Activated CD4-positive, alpha-beta memory T cell treated with anti-CD3 and anti-CD28 coated beads for 36 hours (primary cell): ENCODE results near the gene EYS. TPM values are rescaled to one million over a fixed set of nuclear protein-coding genes. Genes with fewer than 3 reads are reported as not detected.

Experiments
- CTCF ChIA-PET: fragments of 350-600 bp; sonication (Branson Sonifier 250); formaldehyde crosslinking; loops from one replicate; lab custom pipeline; 2021; ENCODE audit warnings: antibody characterized with exemption, inconsistent platforms; lab: Charles Lee
- POLR2A ChIA-PET: fragments of 350-600 bp; sonication (Branson Sonifier 250); formaldehyde crosslinking; loops from one replicate; lab custom pipeline; 2021; ENCODE audit warnings: antibody characterized with exemption; lab: Charles Lee
- DNase-seq: peaks from one replicate; pipeline ENCODE4 v3.0.0-alpha.2; 2020
- H3K27ac Mint-ChIP-seq: one replicate; pipeline ENCODE4 v1.8.0; 2021; ENCODE audit warnings: mixed read lengths
- H3K27me3 Mint-ChIP-seq: one replicate; pipeline ENCODE4 v1.8.0; 2021; ENCODE audit warnings: mixed read lengths
- H3K36me3 Mint-ChIP-seq: one replicate; pipeline ENCODE4 v1.8.0; 2021; ENCODE audit warnings: mixed read lengths
- H3K4me1 Mint-ChIP-seq: one replicate; pipeline ENCODE4 v1.8.0; 2021; ENCODE audit warnings: low read depth, mixed read lengths
- H3K4me3 Mint-ChIP-seq: one replicate; pipeline ENCODE4 v1.8.0; 2021; ENCODE audit warnings: mild to moderate bottlenecking, mixed read lengths
- H3K9me3 Mint-ChIP-seq: one replicate; pipeline ENCODE4 v1.8.0; 2021; ENCODE audit warnings: mixed read lengths
- intact Hi-C: fragments of 100-400 bp; cut with micrococcal nuclease; formaldehyde crosslinking; loops from one replicate; pipeline ENCODE4 v1.15.1; 2023
- total RNA-seq, 2 experiments: library from RNA; stranded (reverse); gene quantifications; one replicate each; pipeline ENCODE4 v1.2.3, GENCODE V29; 2021

EYS gene
- total RNA-seq, 2 experiments from 2014 or later, result not detected

DNA sequence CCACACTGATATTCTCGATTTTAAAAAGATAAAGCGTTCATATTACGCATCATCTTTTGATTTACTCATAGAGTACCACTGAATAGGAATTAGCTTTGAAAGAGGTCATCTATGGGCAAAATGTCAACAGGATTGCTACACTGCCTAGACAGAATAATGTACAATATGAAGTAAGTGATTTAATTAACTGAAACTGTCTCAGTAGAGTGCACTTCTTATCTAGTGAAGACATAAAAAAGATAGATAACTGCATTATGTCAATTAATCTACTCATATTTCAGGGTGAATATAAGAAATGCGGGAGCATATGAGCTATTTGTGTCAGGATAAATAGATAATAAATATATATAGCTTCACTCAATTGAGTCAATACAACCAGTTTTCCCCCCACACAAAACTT lies 723.9 kb downstream of the EYS start:
- Mint-ChIP-seq H3K4me3 (no peak overlapping the region), H3K4me1 (no peaks in the 10 kb centered on the region), H3K27me3 (no peaks in the 10 kb centered on the region), H3K36me3 (no peaks in the 10 kb centered on the region), H3K9me3 (peaks cover 11% of the 10 kb centered on the region), H3K27ac (no peak overlapping the region)
- POLR2A ChIA-PET, result no interaction called here
- CTCF ChIA-PET, result interaction anchor here (0.7 kb wide), 1 partner anchor 20 kb away, joined by 3 read pairs; no protein-coding TSS in a partner anchor
- DNase-seq, result no peak
- intact Hi-C loops, result no loop called here

DNA sequence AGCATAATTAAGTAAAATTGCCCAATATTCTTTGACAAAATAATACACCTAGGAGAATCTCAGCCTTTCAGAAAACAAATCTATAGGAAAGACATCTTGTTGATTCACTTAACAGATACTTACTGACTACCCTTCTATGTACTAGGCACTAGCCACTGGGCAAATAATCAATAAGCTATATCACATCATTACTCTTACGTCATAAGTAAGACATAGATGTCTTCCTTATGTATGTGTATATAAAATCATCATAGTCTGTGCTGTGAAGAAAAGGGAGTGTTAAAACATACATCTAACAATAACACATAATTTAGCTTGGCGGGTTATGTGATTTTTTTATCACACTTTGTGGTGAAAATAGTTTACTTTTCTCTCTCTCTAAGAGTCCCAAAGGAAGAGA lies 733.9 kb downstream of the EYS start:
- H3K27ac Mint-ChIP-seq, result no peak overlapping the region
- no peaks in the 10 kb centered on the region for H3K36me3 Mint-ChIP-seq
- H3K27me3 Mint-ChIP-seq, result no peaks in the 10 kb centered on the region
- H3K4me1 Mint-ChIP-seq, result no peaks in the 10 kb centered on the region
- no peak for DNase-seq
- CTCF ChIA-PET, result no interaction called here
- intact Hi-C loops, result no loop called here
- POLR2A ChIA-PET, result no interaction called here
- H3K4me3 Mint-ChIP-seq, result no peak overlapping the region
- peaks cover 4% of the 10 kb centered on the region for H3K9me3 Mint-ChIP-seq

DNA sequence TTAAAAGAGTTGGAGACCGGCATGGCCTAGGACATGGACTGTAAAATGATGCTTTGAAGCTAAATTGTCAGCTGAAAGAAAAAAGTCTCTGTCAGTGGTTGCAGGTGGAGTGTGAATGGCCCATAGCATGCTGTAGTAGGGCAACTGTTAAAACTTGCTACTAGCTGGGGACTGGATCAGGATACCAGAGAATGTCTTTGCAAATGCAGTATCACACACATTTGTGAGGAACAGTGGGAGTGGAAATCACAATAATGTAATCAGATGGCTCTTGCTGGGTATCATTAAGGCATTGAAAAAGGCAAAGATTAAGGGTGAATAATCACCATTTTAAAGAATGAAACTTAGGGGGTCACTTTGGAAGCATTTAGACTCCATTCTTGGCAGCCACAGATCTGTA lies 737.9 kb downstream of the EYS start:
- no peak for DNase-seq
- Mint-ChIP-seq H3K36me3 (no peaks in the 10 kb centered on the region), H3K9me3 (peaks cover 5% of the 10 kb centered on the region), H3K4me3 (no peak overlapping the region), H3K4me1 (no peaks in the 10 kb centered on the region), H3K27me3 (no peaks in the 10 kb centered on the region), H3K27ac (no peak overlapping the region)
- ChIA-PET CTCF (no interaction called here), POLR2A (no interaction called here)
- intact Hi-C loops, result no loop called here

DNA sequence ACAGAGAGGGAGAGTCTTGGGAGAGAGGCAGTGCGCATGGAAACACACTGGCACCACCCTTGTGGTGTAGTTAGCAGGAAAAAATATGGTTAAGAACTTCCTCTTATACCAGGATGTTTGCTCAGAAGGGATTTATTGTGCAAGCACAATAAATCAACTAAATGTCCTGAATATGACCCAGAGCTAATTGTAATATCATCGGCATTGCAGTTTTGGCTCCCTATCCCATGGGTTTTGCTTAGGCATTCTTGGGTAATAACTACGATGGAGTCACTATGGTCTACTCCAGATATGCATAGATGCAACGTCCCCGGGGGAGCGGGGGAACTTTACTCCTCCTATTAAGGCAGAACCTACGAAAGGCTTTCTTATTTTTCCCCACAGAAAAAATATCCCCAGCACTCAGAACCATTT lies 751.6 kb downstream of the EYS start:
- ChIA-PET CTCF (no interaction called here), POLR2A (no interaction called here)
- H3K9me3 Mint-ChIP-seq, result peaks cover 10% of the 10 kb centered on the region
- H3K27me3 Mint-ChIP-seq, result no peaks in the 10 kb centered on the region
- H3K4me1 Mint-ChIP-seq, result no peaks in the 10 kb centered on the region
- H3K36me3 Mint-ChIP-seq, result no peaks in the 10 kb centered on the region
- no peak overlapping the region for H3K27ac Mint-ChIP-seq
- intact Hi-C loops, result no loop called here
- H3K4me3 Mint-ChIP-seq, result no peak overlapping the region
- no peak for DNase-seq

DNA sequence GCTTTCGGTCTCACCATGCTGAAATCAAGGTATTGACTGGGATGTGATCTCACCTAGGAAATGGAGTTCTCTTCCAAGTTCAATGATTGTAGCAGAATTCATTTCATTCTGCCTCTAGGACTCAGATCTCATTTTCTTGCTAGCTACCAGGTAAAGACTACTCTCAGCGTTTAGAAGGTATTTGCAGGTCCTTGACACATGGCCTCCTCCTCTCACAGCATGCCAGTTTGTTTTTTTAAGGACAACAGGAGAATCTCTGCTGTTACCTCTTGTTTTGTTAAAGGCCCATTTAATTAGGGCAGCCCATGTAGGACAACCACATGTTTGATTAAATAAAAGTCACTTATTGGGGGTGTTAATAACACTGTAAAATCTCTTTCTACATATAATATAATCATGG lies 757.8 kb downstream of the EYS start:
- H3K9me3 Mint-ChIP-seq, result peaks cover 5% of the 10 kb centered on the region
- intact Hi-C loops, result no loop called here
- no peaks in the 10 kb centered on the region for H3K36me3 Mint-ChIP-seq
- POLR2A ChIA-PET, result no interaction called here
- CTCF ChIA-PET, result no interaction called here
- no peak for DNase-seq
- no peak overlapping the region for H3K4me3 Mint-ChIP-seq
- no peaks in the 10 kb centered on the region for H3K4me1 Mint-ChIP-seq
- H3K27ac Mint-ChIP-seq, result no peak overlapping the region
- no peaks in the 10 kb centered on the region for H3K27me3 Mint-ChIP-seq

DNA sequence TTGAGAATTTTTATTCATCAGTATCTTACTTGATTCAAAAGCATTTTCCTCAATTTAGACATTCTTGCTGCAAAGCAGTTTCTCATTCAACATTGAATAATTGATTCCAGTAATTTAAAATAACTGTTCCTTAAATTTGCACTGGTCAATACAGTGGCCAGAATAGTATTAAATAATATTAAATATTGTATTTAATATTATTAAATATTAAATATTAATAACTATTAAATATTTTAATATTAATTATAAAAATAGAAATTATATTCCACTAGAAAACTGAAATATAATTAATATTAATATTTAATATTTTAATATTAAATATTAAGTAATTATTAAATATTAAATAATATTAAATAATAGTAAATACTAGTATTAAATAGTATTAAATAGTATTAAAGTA lies 758.8 kb downstream of the EYS start:
- POLR2A ChIA-PET, result no interaction called here

DNA sequence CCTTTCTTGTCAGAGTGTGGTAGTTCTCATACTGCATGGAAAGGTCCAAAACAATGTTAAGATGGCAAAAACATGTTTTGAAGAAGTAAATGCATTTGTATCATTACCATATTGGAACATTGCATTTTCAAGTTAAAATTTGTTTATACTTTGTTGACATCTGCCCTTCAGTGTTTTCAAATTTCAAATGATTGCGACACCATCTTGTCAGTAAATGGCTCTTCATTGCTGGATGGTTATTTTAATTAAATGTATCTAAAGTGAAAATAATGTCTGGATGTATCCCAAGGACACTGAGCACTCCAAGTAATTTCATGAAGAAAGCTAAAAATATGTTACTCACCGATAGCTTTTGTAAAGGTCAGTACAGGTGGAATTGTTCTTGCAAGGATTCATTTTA lies 761.6 kb downstream of the EYS start:
- Mint-ChIP-seq H3K9me3 (peaks cover 19% of the 10 kb centered on the region), H3K27me3 (no peaks in the 10 kb centered on the region), H3K4me3 (no peak overlapping the region), H3K36me3 (no peaks in the 10 kb centered on the region), H3K27ac (no peak overlapping the region), H3K4me1 (no peaks in the 10 kb centered on the region)
- POLR2A ChIA-PET, result no interaction called here
- CTCF ChIA-PET, result no interaction called here
- intact Hi-C loops, result no loop called here
- DNase-seq, result no peak

More for the DNA sequence above, 758.8 kb downstream of the EYS start:
- Mint-ChIP-seq H3K27ac (no peak overlapping the region), H3K27me3 (no peaks in the 10 kb centered on the region), H3K4me3 (no peak overlapping the region), H3K36me3 (no peaks in the 10 kb centered on the region), H3K4me1 (no peaks in the 10 kb centered on the region), H3K9me3 (peaks cover 11% of the 10 kb centered on the region)
- CTCF ChIA-PET, result no interaction called here
- intact Hi-C loops, result no loop called here
- no peak for DNase-seq

DNA sequence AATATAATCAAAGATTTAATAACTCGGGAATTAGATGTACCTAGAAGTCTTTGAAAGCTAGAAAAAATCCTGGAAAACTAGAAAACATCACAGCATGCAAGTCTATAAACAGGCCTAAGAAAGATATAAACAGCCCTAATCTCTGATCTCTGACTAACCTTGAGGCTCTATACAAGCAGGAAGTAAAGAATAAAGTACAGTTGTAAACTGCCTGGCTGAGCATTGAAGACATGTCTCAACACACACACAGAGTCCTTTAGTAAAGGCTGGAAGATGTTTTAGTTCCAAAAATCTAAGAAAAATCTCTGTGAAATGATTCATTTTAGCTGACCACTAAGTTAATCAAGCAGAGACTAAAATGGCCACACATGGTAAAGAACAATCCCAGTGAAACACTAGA lies 774.5 kb downstream of the EYS start:
- H3K36me3 Mint-ChIP-seq, result no peaks in the 10 kb centered on the region
- no peaks in the 10 kb centered on the region for H3K27me3 Mint-ChIP-seq
- peaks cover 7% of the 10 kb centered on the region for H3K9me3 Mint-ChIP-seq
- no peak overlapping the region for H3K4me3 Mint-ChIP-seq
- CTCF ChIA-PET, result no interaction called here
- no peak for DNase-seq
- intact Hi-C loops, result no loop called here
- no peak overlapping the region for H3K27ac Mint-ChIP-seq
- POLR2A ChIA-PET, result no interaction called here
- H3K4me1 Mint-ChIP-seq, result no peaks in the 10 kb centered on the region

DNA sequence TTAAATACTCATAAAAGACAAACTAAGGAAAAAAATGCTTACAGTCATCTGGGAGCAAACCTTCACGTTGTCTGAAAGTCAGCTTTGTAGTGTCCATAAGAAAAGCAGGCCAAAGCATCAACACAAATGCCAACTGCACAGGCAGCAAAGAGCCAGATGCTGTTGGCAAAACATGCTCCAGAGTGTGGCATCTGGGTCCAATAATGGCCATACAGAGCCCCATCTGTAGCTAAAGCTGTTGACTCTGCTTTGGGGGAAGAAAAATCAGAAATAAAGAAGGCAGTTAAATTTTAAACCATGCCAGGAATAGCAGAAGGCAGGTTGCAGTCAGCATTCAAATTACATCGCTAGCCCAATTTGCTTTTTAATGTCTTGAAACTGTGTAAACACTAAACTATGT lies 776.3 kb downstream of the EYS start:
- POLR2A ChIA-PET, result no interaction called here
- no peaks in the 10 kb centered on the region for H3K4me1 Mint-ChIP-seq
- CTCF ChIA-PET, result no interaction called here
- no peaks in the 10 kb centered on the region for H3K36me3 Mint-ChIP-seq
- H3K27ac Mint-ChIP-seq, result no peak overlapping the region
- DNase-seq, result no peak
- intact Hi-C loops, result no loop called here
- peaks cover 6% of the 10 kb centered on the region for H3K9me3 Mint-ChIP-seq
- no peaks in the 10 kb centered on the region for H3K27me3 Mint-ChIP-seq
- no peak overlapping the region for H3K4me3 Mint-ChIP-seq

DNA sequence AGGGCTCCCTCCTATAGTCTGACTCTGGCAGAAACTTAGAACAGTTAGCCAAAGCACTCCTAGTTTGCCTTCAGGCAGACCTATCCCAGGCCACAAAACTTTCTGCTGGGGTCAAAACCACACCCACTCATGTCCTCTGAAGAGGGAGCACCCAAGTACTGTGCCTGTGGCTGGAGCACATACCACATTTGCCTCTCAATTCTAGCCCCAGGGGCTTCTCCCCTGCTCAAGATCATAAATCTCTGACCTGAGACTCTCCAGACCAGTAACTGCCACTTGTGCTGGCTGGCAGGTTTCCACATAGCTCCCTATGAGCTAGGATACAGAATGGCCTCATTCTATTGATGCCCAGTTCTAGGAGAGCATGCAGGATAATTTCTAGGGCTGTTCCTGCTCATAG lies 781.0 kb downstream of the EYS start:
- Mint-ChIP-seq H3K4me1 (no peaks in the 10 kb centered on the region), H3K9me3 (peaks cover 16% of the 10 kb centered on the region), H3K27me3 (no peaks in the 10 kb centered on the region), H3K36me3 (no peaks in the 10 kb centered on the region), H3K4me3 (no peak overlapping the region), H3K27ac (no peak overlapping the region)
- POLR2A ChIA-PET, result no interaction called here
- intact Hi-C loops, result no loop called here
- CTCF ChIA-PET, result no interaction called here
- no peak for DNase-seq

DNA sequence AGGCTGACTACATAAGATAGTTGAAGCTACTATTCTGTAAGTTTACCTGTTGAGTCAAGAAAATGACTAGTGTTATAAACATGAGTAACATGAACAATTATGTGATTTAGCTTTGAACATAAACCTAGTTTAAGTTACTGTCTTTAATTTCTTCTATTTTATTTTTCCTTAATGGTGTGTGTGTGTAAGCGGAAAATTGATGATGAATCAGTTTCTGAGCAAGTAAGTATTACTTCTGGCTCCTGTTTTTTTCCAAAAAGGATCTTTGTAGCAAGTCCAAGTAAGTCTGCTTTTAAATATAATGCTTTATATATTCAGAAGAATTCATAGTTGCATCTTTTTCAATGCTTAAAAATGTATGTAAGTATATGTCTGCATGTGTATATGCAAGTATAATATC lies 786.8 kb downstream of the EYS start:
- H3K9me3 Mint-ChIP-seq, result peaks cover 18% of the 10 kb centered on the region
- H3K36me3 Mint-ChIP-seq, result no peaks in the 10 kb centered on the region
- H3K4me1 Mint-ChIP-seq, result no peaks in the 10 kb centered on the region
- ChIA-PET POLR2A (no interaction called here), CTCF (no interaction called here)
- intact Hi-C loops, result no loop called here
- no peak for DNase-seq
- no peaks in the 10 kb centered on the region for H3K27me3 Mint-ChIP-seq
- H3K27ac Mint-ChIP-seq, result no peak overlapping the region
- no peak overlapping the region for H3K4me3 Mint-ChIP-seq

DNA sequence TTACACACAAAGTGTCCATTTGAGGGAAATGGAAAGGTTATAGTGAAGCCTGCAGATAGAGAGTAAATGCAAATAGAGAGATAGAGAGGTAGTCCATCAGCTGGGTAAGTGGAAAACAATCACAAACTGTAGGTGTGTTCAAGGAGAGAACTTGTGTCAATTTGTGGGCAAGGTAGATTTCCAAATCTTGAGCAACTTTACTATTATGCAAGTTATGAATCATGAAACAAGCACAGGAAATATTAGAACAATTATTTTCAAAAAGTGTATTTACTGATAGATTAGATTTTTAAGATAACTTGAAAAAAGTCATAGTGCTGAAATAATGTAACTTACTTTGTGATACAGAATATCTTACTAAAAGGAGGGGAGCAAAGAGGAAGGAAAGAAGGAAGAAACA lies 792.9 kb downstream of the EYS start:
- H3K4me1 Mint-ChIP-seq, result no peaks in the 10 kb centered on the region
- no peak overlapping the region for H3K4me3 Mint-ChIP-seq
- peaks cover 6% of the 10 kb centered on the region for H3K9me3 Mint-ChIP-seq
- DNase-seq, result no peak
- intact Hi-C loops, result no loop called here
- CTCF ChIA-PET, result no interaction called here
- no peaks in the 10 kb centered on the region for H3K36me3 Mint-ChIP-seq
- no peak overlapping the region for H3K27ac Mint-ChIP-seq
- POLR2A ChIA-PET, result no interaction called here
- H3K27me3 Mint-ChIP-seq, result no peaks in the 10 kb centered on the region

DNA sequence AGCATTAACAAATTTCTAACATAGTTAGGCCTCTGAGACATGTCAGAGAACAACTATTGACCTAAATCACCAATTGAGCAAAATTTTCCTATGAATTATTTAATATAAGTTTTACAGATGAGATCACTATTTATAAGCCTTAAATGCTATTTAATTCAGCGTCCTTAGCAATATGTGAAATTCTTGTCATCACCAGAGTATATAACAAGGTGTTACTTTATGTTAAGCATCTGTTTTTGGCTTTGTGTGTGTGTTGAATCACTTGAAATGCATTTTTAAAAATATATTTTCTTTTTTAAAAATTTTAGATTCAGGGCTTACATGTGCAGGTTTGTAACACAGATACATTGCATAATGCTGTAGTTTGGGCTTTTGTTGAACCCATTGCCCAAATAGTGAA lies 794.1 kb downstream of the EYS start:
- H3K9me3 Mint-ChIP-seq, result peaks cover 3% of the 10 kb centered on the region
- H3K27me3 Mint-ChIP-seq, result no peaks in the 10 kb centered on the region
- no peak overlapping the region for H3K27ac Mint-ChIP-seq
- H3K36me3 Mint-ChIP-seq, result no peaks in the 10 kb centered on the region
- ChIA-PET CTCF (no interaction called here), POLR2A (no interaction called here)
- intact Hi-C loops, result no loop called here
- H3K4me1 Mint-ChIP-seq, result no peaks in the 10 kb centered on the region
- no peak for DNase-seq
- no peak overlapping the region for H3K4me3 Mint-ChIP-seq

DNA sequence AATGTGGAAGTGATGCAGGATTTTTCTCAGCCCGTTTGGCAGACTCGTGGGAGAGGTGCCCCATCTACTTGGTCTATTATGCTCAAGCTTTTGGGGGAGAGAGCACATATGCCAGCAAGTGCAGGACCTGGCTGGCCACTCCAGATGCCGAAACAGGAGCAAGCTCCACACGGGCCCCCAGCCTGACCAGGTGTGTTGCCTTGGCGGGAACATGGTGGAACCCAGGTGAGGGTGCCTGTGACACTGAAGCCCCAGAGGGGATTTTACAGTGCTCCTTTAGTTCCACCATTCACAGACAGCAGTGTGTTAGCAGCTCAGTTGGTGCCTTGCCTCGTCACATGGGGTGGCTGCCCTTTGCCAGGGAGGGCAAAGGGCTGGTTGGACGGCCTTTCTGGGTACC lies 798.9 kb downstream of the EYS start:
- H3K27me3 Mint-ChIP-seq, result no peaks in the 10 kb centered on the region
- no peaks in the 10 kb centered on the region for H3K4me1 Mint-ChIP-seq
- no peak overlapping the region for H3K4me3 Mint-ChIP-seq
- no peak for DNase-seq
- ChIA-PET CTCF (no interaction called here), POLR2A (no interaction called here)
- H3K9me3 Mint-ChIP-seq, result no peaks in the 10 kb centered on the region
- intact Hi-C loops, result no loop called here
- no peaks in the 10 kb centered on the region for H3K36me3 Mint-ChIP-seq
- H3K27ac Mint-ChIP-seq, result no peak overlapping the region
